Activated CD8-positive, alpha-beta T cell treated with anti-CD3 and anti-CD28 coated beads, Interleukin-2, amount 10 ng/mL, durations not matched to agents 7 days and 5 days (primary cell): ENCODE data around the gene COL12A1. TPM values are rescaled to one million over a fixed set of nuclear protein-coding genes. Genes with fewer than 3 reads are reported as not detected.

Experiments used
- ATAC-seq: fragments of 150-1000 bp; cut with Tn5 transposase; one replicate; pipeline ENCODE4 v1.10.0; 2021; ENCODE audit warnings: moderate library complexity
- CTCF ChIA-PET: fragments of 350-600 bp; sonication (Branson Sonifier 250); formaldehyde crosslinking; loops from one replicate; lab custom pipeline; 2021; ENCODE audit warnings: antibody characterized with exemption; lab: Charles Lee
- POLR2A ChIA-PET: fragments of 350-600 bp; sonication (Branson Sonifier 250); formaldehyde crosslinking; loops from one replicate; lab custom pipeline; 2021; ENCODE audit warnings: antibody characterized with exemption; lab: Charles Lee
- DNase-seq: peaks from one replicate; pipeline ENCODE4 v3.0.0-alpha.2; 2020
- H3K27ac Mint-ChIP-seq: one replicate; pipeline ENCODE4 v1.8.0; 2021; ENCODE audit warnings: mild to moderate bottlenecking, mixed read lengths
- H3K27me3 Mint-ChIP-seq: one replicate; pipeline ENCODE4 v1.8.0; 2021; ENCODE audit warnings: low read depth, mixed read lengths
- H3K36me3 Mint-ChIP-seq: one replicate; pipeline ENCODE4 v1.8.0; 2021; ENCODE audit warnings: low read depth, mixed read lengths
- H3K4me1 Mint-ChIP-seq: one replicate; pipeline ENCODE4 v1.8.0; 2021; ENCODE audit warnings: low read depth, mixed read lengths
- H3K4me3 Mint-ChIP-seq: one replicate; pipeline ENCODE4 v1.8.0; 2021; ENCODE audit warnings: mild to moderate bottlenecking, mixed read lengths
- H3K9me3 Mint-ChIP-seq: one replicate; pipeline ENCODE4 v1.8.0; 2022; ENCODE audit warnings: mixed read lengths; ENCODE audit not compliant: insufficient read depth
- total RNA-seq, 2 experiments: library from RNA; stranded (reverse); gene quantifications; one replicate each; pipeline ENCODE4 v1.2.3, GENCODE V29; 2021

COL12A1 gene
- total RNA-seq, 2 experiments from 2014 or later: 0.05 TPM; not detected in 1

- CTCF ChIA-PET: no interaction called here
- H3K4me3 Mint-ChIP-seq: no peak overlapping the region
- POLR2A ChIA-PET: no interaction called here
- H3K9me3 Mint-ChIP-seq: no peaks in the 10 kb centered on the region
- no peaks in the 10 kb centered on the region for H3K4me1 Mint-ChIP-seq
- H3K27ac Mint-ChIP-seq: no peak overlapping the region
- H3K36me3 Mint-ChIP-seq: no peaks in the 10 kb centered on the region
- no peak for ATAC-seq
- H3K27me3 Mint-ChIP-seq: peaks cover 5% of the 10 kb centered on the region
- no peak for DNase-seq
Measured at GRCh38 chr6:75109022-75109421, 96.8 kb downstream of the COL12A1 start.

- no peak for ATAC-seq
- Mint-ChIP-seq H3K9me3 (no peaks in the 10 kb centered on the region), H3K4me3 (no peak overlapping the region), H3K27ac (no peak overlapping the region), H3K4me1 (no peaks in the 10 kb centered on the region), H3K36me3 (no peaks in the 10 kb centered on the region), H3K27me3 (peaks cover 5% of the 10 kb centered on the region)
- DNase-seq: no peak
- ChIA-PET POLR2A (no interaction called here), CTCF (no interaction called here)
Measured at GRCh38 chr6:75108333-75108974, 97.4 kb downstream of the COL12A1 start.

GRCh38 chr6:75107913-75108312, 97.9 kb downstream of the COL12A1 start:
- ChIA-PET CTCF (no interaction called here), POLR2A (no interaction called here)
- Mint-ChIP-seq H3K36me3 (no peaks in the 10 kb centered on the region), H3K4me1 (no peaks in the 10 kb centered on the region), H3K4me3 (no peak overlapping the region), H3K27ac (no peak overlapping the region), H3K9me3 (no peaks in the 10 kb centered on the region), H3K27me3 (peaks cover 5% of the 10 kb centered on the region)
- DNase-seq (no peak), ATAC-seq (no peak)

DNA sequence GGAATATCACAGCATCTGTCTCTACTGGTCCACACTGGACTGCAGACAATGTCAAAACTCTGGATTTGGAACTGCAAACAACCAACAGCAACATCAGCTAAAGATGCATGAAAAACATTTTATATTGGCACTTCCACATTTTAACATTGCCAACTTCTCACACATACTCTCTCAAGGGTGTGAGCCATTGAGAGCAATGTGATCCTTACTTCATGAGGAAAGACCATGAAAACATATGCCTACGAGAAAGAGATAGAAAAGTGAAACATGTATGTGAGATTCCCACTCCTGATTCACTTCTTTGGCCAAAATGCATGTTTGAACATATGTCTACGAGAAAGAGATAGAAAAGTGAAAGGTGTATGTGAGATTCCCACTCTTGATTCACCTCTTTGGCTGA, 99.4 kb downstream of the COL12A1 start:
- no peak overlapping the region for H3K4me3 Mint-ChIP-seq
- peaks cover 2% of the 10 kb centered on the region for H3K27me3 Mint-ChIP-seq
- no peaks in the 10 kb centered on the region for H3K9me3 Mint-ChIP-seq
- POLR2A ChIA-PET: no interaction called here
- H3K4me1 Mint-ChIP-seq: no peaks in the 10 kb centered on the region
- no peak overlapping the region for H3K27ac Mint-ChIP-seq
- CTCF ChIA-PET: no interaction called here
- H3K36me3 Mint-ChIP-seq: no peaks in the 10 kb centered on the region
- DNase-seq (no peak), ATAC-seq (no peak)

DNA sequence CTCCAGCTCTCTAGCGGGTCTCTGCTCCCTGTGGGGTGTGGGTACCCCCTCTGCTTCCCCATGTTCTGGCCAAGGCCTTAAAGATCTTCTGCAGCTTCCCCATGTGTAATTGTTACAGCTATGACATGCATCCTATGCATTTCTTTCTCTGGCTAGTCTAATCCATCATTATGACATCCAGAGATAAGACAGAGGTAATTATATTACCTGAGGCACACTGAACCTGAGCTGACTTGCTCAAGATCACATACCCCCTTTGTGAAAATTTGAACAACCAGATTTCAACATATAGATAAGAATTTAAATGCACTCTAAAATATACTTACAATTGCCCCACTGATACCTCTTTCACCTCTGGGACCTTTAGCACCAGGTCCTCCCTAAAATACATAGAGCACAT, 102.4 kb downstream of the COL12A1 start:
- CTCF ChIA-PET: no interaction called here

GRCh38 chr6:75102301-75102700, 103.6 kb downstream of the COL12A1 start:
- no peaks in the 10 kb centered on the region for H3K27me3 Mint-ChIP-seq
- CTCF ChIA-PET: no interaction called here
- H3K36me3 Mint-ChIP-seq: no peaks in the 10 kb centered on the region
- no peak overlapping the region for H3K27ac Mint-ChIP-seq
- ATAC-seq (no peak), DNase-seq (no peak)
- H3K4me1 Mint-ChIP-seq: no peaks in the 10 kb centered on the region
- no peaks in the 10 kb centered on the region for H3K9me3 Mint-ChIP-seq
- no peak overlapping the region for H3K4me3 Mint-ChIP-seq
- POLR2A ChIA-PET: no interaction called here

More for the DNA sequence above, 102.4 kb downstream of the COL12A1 start:
- Mint-ChIP-seq H3K9me3 (no peaks in the 10 kb centered on the region), H3K27ac (no peak overlapping the region), H3K4me1 (no peaks in the 10 kb centered on the region), H3K4me3 (no peak overlapping the region), H3K27me3 (no peaks in the 10 kb centered on the region), H3K36me3 (no peaks in the 10 kb centered on the region)
- DNase-seq (no peak), ATAC-seq (no peak)
- POLR2A ChIA-PET: no interaction called here

- no peaks in the 10 kb centered on the region for H3K27me3 Mint-ChIP-seq
- H3K9me3 Mint-ChIP-seq: no peaks in the 10 kb centered on the region
- CTCF ChIA-PET: no interaction called here
- no peaks in the 10 kb centered on the region for H3K4me1 Mint-ChIP-seq
- DNase-seq (no peak), ATAC-seq (no peak)
- POLR2A ChIA-PET: no interaction called here
- no peaks in the 10 kb centered on the region for H3K36me3 Mint-ChIP-seq
- no peak overlapping the region for H3K27ac Mint-ChIP-seq
- H3K4me3 Mint-ChIP-seq: no peak overlapping the region
Measured at GRCh38 chr6:75101896-75102295, 104.0 kb downstream of the COL12A1 start.

DNA sequence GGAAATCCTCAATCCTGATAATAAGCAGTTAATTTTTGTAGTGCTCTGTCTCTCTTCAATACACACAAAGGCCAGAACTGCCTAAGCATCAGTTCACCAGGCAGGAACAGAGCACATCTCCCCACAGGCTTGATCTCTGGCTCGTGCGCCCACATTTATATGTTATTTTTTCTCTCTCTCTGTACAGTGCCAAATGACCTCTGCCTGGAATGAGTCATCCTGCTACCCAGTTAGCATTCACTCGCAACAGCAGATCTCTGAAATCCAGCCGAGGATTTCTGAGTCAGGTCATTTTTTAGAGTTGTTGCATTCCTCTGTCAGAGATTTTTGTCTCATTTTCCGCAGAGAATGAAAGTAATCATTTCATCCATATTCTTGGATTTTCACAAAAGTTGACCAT, 107.1 kb downstream of the COL12A1 start:
- H3K27ac Mint-ChIP-seq: no peak overlapping the region
- POLR2A ChIA-PET: no interaction called here
- CTCF ChIA-PET: no interaction called here
- H3K4me3 Mint-ChIP-seq: no peak overlapping the region
- DNase-seq: no peak
- H3K4me1 Mint-ChIP-seq: no peaks in the 10 kb centered on the region
- no peaks in the 10 kb centered on the region for H3K36me3 Mint-ChIP-seq
- ATAC-seq: no peak
- no peaks in the 10 kb centered on the region for H3K9me3 Mint-ChIP-seq
- no peaks in the 10 kb centered on the region for H3K27me3 Mint-ChIP-seq

DNA sequence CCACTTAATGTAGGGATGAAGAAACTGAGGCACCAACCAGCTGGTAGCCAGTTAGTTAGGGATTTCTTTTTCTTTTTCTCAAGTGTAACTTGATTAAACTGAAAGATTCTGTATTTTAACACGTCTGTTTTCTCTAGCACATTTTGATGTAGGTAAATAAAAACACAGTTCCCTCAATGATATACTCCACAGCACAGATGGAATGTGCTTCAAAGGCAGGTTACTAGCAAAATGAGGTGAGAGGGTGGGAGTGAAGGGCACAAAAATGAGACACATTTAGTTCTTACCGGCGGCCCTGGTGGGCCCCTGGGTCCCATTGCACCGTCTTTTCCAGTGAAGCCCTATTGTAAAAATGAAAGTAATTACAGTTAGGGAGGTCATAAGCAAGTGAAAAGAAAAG, 108.9 kb downstream of the COL12A1 start:
- no peaks in the 10 kb centered on the region for H3K36me3 Mint-ChIP-seq
- no peak overlapping the region for H3K4me3 Mint-ChIP-seq
- no peak overlapping the region for H3K27ac Mint-ChIP-seq
- DNase-seq (no peak), ATAC-seq (no peak)
- H3K27me3 Mint-ChIP-seq: no peaks in the 10 kb centered on the region
- ChIA-PET POLR2A (no interaction called here), CTCF (no interaction called here)
- H3K9me3 Mint-ChIP-seq: no peaks in the 10 kb centered on the region
- H3K4me1 Mint-ChIP-seq: no peaks in the 10 kb centered on the region

GRCh38 chr6:75094614-75095200, 111.1 kb downstream of the COL12A1 start:
- no peak for DNase-seq
- Mint-ChIP-seq H3K27ac (no peak overlapping the region), H3K4me3 (no peak overlapping the region), H3K4me1 (no peaks in the 10 kb centered on the region), H3K9me3 (no peaks in the 10 kb centered on the region), H3K27me3 (no peaks in the 10 kb centered on the region), H3K36me3 (no peaks in the 10 kb centered on the region)
- ATAC-seq: no peak
- POLR2A ChIA-PET: no interaction called here
- CTCF ChIA-PET: no interaction called here

- ChIA-PET POLR2A (no interaction called here), CTCF (no interaction called here)
- Mint-ChIP-seq H3K4me3 (no peak overlapping the region), H3K27ac (no peak overlapping the region), H3K27me3 (no peaks in the 10 kb centered on the region), H3K4me1 (no peaks in the 10 kb centered on the region), H3K9me3 (no peaks in the 10 kb centered on the region), H3K36me3 (no peaks in the 10 kb centered on the region)
- DNase-seq: no peak
- ATAC-seq: no peak
Measured at GRCh38 chr6:75091467-75092190, 114.2 kb downstream of the COL12A1 start.

GRCh38 chr6:75090576-75090975, 115.3 kb downstream of the COL12A1 start:
- H3K4me1 Mint-ChIP-seq: no peaks in the 10 kb centered on the region
- H3K27me3 Mint-ChIP-seq: peaks cover 4% of the 10 kb centered on the region
- DNase-seq (no peak), ATAC-seq (no peak)
- H3K9me3 Mint-ChIP-seq: no peaks in the 10 kb centered on the region
- H3K4me3 Mint-ChIP-seq: no peak overlapping the region
- POLR2A ChIA-PET: no interaction called here
- no peak overlapping the region for H3K27ac Mint-ChIP-seq
- no peaks in the 10 kb centered on the region for H3K36me3 Mint-ChIP-seq
- CTCF ChIA-PET: no interaction called here
